SK-N-SH (cell line): ENCODE results near the gene BRD7. TPM values are rescaled to one million over a fixed set of nuclear protein-coding genes. Genes with fewer than 3 reads are reported as not detected.

Source experiments
- CTCF ChIA-PET: fragments of 300-600, 350-600 bp; formaldehyde crosslinking; extraction: SDS; loops from one replicate; lab custom pipeline; 2021; lab: Yijun Ruan, JAX
- POLR2A ChIA-PET: fragments of 350-600 bp; sonication (Branson Sonifier 250); formaldehyde crosslinking; extraction: SDS; loops from one replicate; lab custom pipeline; 2020; ENCODE audit warnings: antibody characterized with exemption, inconsistent platforms; lab: Yijun Ruan, JAX
- DNase-seq: peaks from one replicate; pipeline ENCODE4 v3.0.0; 2012
- H2AFZ ChIP-seq: fragments of 200-600 bp; sonication (generic); 2 replicates; pipeline ENCODE4 v1.8.1; 2016; ENCODE audit warnings: antibody characterized with exemption, mild to moderate bottlenecking, low read depth
- H3F3A ChIP-seq: fragments of 200-600 bp; sonication (generic); replicated peaks from 2 replicates; pipeline ENCODE3; 2016; ENCODE audit warnings: antibody characterized with exemption, mild to moderate bottlenecking; ENCODE audit not compliant: insufficient read depth
- H3K27ac ChIP-seq, 2 experiments: fragments of 200-500 bp in 1 of 2; fragments of 200-600 bp in 1 of 2; sonication (Bioruptor generic) in 1 of 2; sonication (generic), shearing (Covaris generic) in 1 of 2; 2 replicates each; pipeline versions ENCODE4 v1.5.1 to v1.6.1; 2014 to 2016; ENCODE audit warnings: low read depth in 2 of 2, inconsistent platforms in 1 of 2, low read length in 1 of 2, mild to moderate bottlenecking in 1 of 2, mixed read lengths in 1 of 2
- H3K27me3 ChIP-seq: fragments of 200-600 bp; sonication (generic), shearing (Covaris generic); 2 replicates; pipeline ENCODE4 v1.6.1; 2016; ENCODE audit warnings: mixed run types; ENCODE audit not compliant: insufficient read depth
- H3K36me3 ChIP-seq, 2 experiments: fragments of 200-500 bp in 1 of 2; fragments of 200-600 bp in 1 of 2; sonication (Bioruptor generic) in 1 of 2; sonication (generic) in 1 of 2; replicated peaks in 1 of 2; 2 replicates each; pipeline versions ENCODE3 to v1.5.1; 2014 to 2016; ENCODE audit warnings: low read length in 1 of 2, mild to moderate bottlenecking in 1 of 2; ENCODE audit not compliant: insufficient read depth in 2 of 2, control insufficient read depth in 1 of 2
- H3K4me1 ChIP-seq, 2 experiments: fragments of 200-500 bp in 1 of 2; fragments of 200-600 bp in 1 of 2; sonication (Bioruptor generic) in 1 of 2; sonication (generic), shearing (Covaris generic) in 1 of 2; 2 replicates each; pipeline versions ENCODE4 v1.5.1 to v1.6.1; 2014 to 2016; ENCODE audit warnings: low read depth in 1 of 2, low read length in 1 of 2, mixed run types in 1 of 2; ENCODE audit not compliant: insufficient read depth in 2 of 2, control insufficient read depth in 1 of 2
- H3K4me2 ChIP-seq: fragments of 200-600 bp; sonication (generic), shearing (Covaris generic); 2 replicates; pipeline ENCODE4 v1.6.1; 2017; ENCODE audit warnings: mixed run types
- H3K4me3 ChIP-seq, 2 experiments: fragments of 200-500 bp in 1 of 2; fragments of 200-600 bp in 1 of 2; sonication (Bioruptor generic) in 1 of 2; sonication (generic), shearing (Covaris generic) in 1 of 2; 2 replicates each; pipeline versions ENCODE4 v1.5.1 to v1.8.1; 2014 to 2016; ENCODE audit warnings: low read depth in 2 of 2, inconsistent platforms in 1 of 2, low read length in 1 of 2, mild to moderate bottlenecking in 1 of 2, mixed read lengths in 1 of 2, moderate library complexity in 1 of 2
- H3K79me2 ChIP-seq: fragments of 200-600 bp; sonication (generic); 2 replicates; pipeline ENCODE4 v1.8.1; 2017; ENCODE audit warnings: mild to moderate bottlenecking; ENCODE audit not compliant: insufficient read depth
- H3K9ac ChIP-seq: fragments of 200-600 bp; sonication (generic); 2 replicates; pipeline ENCODE4 v1.6.1; 2017; ENCODE audit warnings: mixed run types
- H3K9me2 ChIP-seq: fragments of 200-600 bp; sonication (generic); 2 replicates; pipeline ENCODE4 v1.6.1; 2017; ENCODE audit warnings: mixed run types
- H3K9me3 ChIP-seq: fragments of 200-600 bp; sonication (generic); 2 replicates; pipeline ENCODE4 v1.6.1; 2017; ENCODE audit warnings: mixed run types, mild to moderate bottlenecking, moderate library complexity
- H4K20me1 ChIP-seq: fragments of 200-600 bp; sonication (generic); 2 replicates; pipeline ENCODE4 v1.6.1; 2017; ENCODE audit warnings: mild to moderate bottlenecking, mixed run types; ENCODE audit not compliant: insufficient read depth
- CHD2 ChIP-seq: fragments of 150-350 bp; IDR thresholded peaks from 2 replicates; pipeline ENCODE4 v1.6.1; 2018; ENCODE audit warnings: low read length; ENCODE audit not compliant: partially characterized antibody
- FOXM1 ChIP-seq: IDR thresholded peaks from 2 replicates; pipeline ENCODE4 v1.4.0; 2012; ENCODE audit warnings: low read depth, mild to moderate bottlenecking
- IRF3 ChIP-seq: fragments of 150-350 bp; IDR thresholded peaks from 2 replicates; pipeline ENCODE4 v1.6.1; 2016; ENCODE audit warnings: mild to moderate bottlenecking, low read depth, low read length
- MAX ChIP-seq: IDR thresholded peaks from 2 replicates; pipeline ENCODE4 v1.4.0; 2012; ENCODE audit warnings: low read depth
- MXI1 ChIP-seq: IDR thresholded peaks from 2 replicates; pipeline ENCODE4 v1.6.1; 2012; ENCODE audit warnings: mild to moderate bottlenecking, low read depth, low read length, improper control_type of control experiment
- SMC3 ChIP-seq: IDR thresholded peaks from 2 replicates; pipeline ENCODE4 v1.6.1; 2012; ENCODE audit warnings: low read depth, low read length, improper control_type of control experiment
- TCF12 ChIP-seq: IDR thresholded peaks from 2 replicates; pipeline ENCODE4 v1.4.0; 2012
- WGBS: methylation state at CpG from one replicate; pipeline ENCODE4 v1.1.6; 2017; ENCODE audit warnings: low lambda C conversion rate; 5-methylcytosine and 5-hydroxymethylcytosine counted together
- polyA plus RNA-seq, 3 experiments: library from polyadenylated mRNA; depleted of rRNA; stranded (reverse); fragments of >200 nt; gene quantifications; 2 replicates each; pipeline ENCODE4 v1.2.3, GENCODE V29; 2012

BRD7 gene
- polyA plus RNA-seq, 1 of the 3 experiments (the other 2 are of a cell fraction) = 32.9 TPM

GRCh38 chr16:50388496-50388895 lies 19.7 kb upstream of the BRD7 start:
- Histone ChIP-seq H3F3A (no peaks in the 10 kb centered on the region), H3K27ac (no peak overlapping the region), H3K9ac (no peak overlapping the region), H3K4me3 (no peak overlapping the region), H3K4me1 (peaks cover 0 to 51% of the 10 kb centered on the region in 2 experiments; a peak in 1 of 4 replicates), H3K9me3 (no peaks in the 10 kb centered on the region), H3K27me3 (peaks cover 9% of the 10 kb centered on the region; the same call in 1 of the 2 replicates), H2AFZ (no peak overlapping the region), H3K4me2 (no peak overlapping the region), H3K9me2 (no peaks in the 10 kb centered on the region), H4K20me1 (no peaks in the 10 kb centered on the region), H3K36me3 (no peaks in the 10 kb centered on the region), H3K79me2 (no peaks in the 10 kb centered on the region)
- POLR2A ChIA-PET = interaction anchor here (2.7 kb wide), 1 partner anchor 37 kb away, joined by 13 read pairs; no protein-coding TSS in a partner anchor
- DNase-seq = no peak
- TF ChIP-seq MAX (no peak), FOXM1 (no peak), TCF12 (no peak)
- CTCF ChIA-PET = interaction anchor here (0.7 to 7.0 kb wide), 6 partner anchors 11 to 277 kb away, joined by 3 to 32 read pairs (median 5); no protein-coding TSS in a partner anchor
- 60% methylated on average over 1 of the region's 1 CpG for whole genome bisulfite sequencing

GRCh38 chr16:50386774-50387173 lies 18.0 kb upstream of the BRD7 start:
- no peak overlapping the region for H3K9ac ChIP-seq

GRCh38 chr16:50386139-50386538 lies 17.4 kb upstream of the BRD7 start:
- no peaks in the 10 kb centered on the region for H3K36me3 ChIP-seq
- H4K20me1 ChIP-seq = no peaks in the 10 kb centered on the region
- no peak overlapping the region for H3K9ac ChIP-seq
- H3F3A ChIP-seq = no peaks in the 10 kb centered on the region
- ChIA-PET CTCF (interaction anchor here (0.9 to 7.0 kb wide), 3 partner anchors 12 to 420 kb away, joined by 3 to 32 read pairs (median 6); no protein-coding TSS in a partner anchor), POLR2A (interaction anchor here (2.0 kb wide), 1 partner anchor 39 kb away, joined by 7 read pairs; no protein-coding TSS in a partner anchor)
- no peaks in the 10 kb centered on the region for H3K9me2 ChIP-seq
- no peak overlapping the region for H3K4me3 ChIP-seq
- TF ChIP-seq IRF3 (no peak), FOXM1 (no peak)
- no peaks in the 10 kb centered on the region for H3K9me3 ChIP-seq
- H3K27ac ChIP-seq = peak overlapping the region in 1 of 2 experiments; percentile 93; a peak in 2 of 4 replicates
- no peak for DNase-seq
- WGBS = 53% methylated on average over 5 of the region's 5 CpGs
- peaks cover 0 to 35% of the 10 kb centered on the region in 2 experiments; a peak in 1 of 4 replicates for H3K4me1 ChIP-seq
- H2AFZ ChIP-seq = no peak overlapping the region
- peaks cover 9% of the 10 kb centered on the region; the same call in 1 of the 2 replicates for H3K27me3 ChIP-seq
- no peak overlapping the region for H3K4me2 ChIP-seq
- no peaks in the 10 kb centered on the region for H3K79me2 ChIP-seq

More at GRCh38 chr16:50386774-50387173, 18.0 kb upstream of the BRD7 start:
- no peaks in the 10 kb centered on the region for H3K36me3 ChIP-seq
- H3K4me1 ChIP-seq = peaks cover 0 to 42% of the 10 kb centered on the region in 2 experiments; a peak in 1 of 4 replicates
- DNase-seq = peak; percentile 61
- no peaks in the 10 kb centered on the region for H3F3A ChIP-seq
- H3K4me3 ChIP-seq = no peak overlapping the region
- CTCF ChIA-PET = interaction anchor here (1.2 to 7.0 kb wide), 6 partner anchors 12 to 279 kb away, joined by 3 to 32 read pairs (median 4); no protein-coding TSS in a partner anchor
- H2AFZ ChIP-seq = no peak overlapping the region
- H3K27me3 ChIP-seq = peaks cover 9% of the 10 kb centered on the region; the same call in 1 of the 2 replicates
- TF ChIP-seq SMC3 (no peak), CHD2 (peak; percentile 13), MXI1 (0 out of 2 replicates have a peak, but pooled peaks have one; percentile 5)
- H3K4me2 ChIP-seq = no peak overlapping the region
- H3K9me3 ChIP-seq = no peaks in the 10 kb centered on the region
- no peaks in the 10 kb centered on the region for H3K79me2 ChIP-seq
- WGBS = 42% methylated on average over 13 of the region's 13 CpGs
- peak overlapping the region in 1 of 2 experiments; percentile 93; a peak in 2 of 4 replicates for H3K27ac ChIP-seq
- POLR2A ChIA-PET = interaction anchor here (0.8 to 2.0 kb wide), 2 partner anchors 8 to 39 kb away, joined by 3 to 7 read pairs; no protein-coding TSS in a partner anchor
- no peaks in the 10 kb centered on the region for H4K20me1 ChIP-seq
- H3K9me2 ChIP-seq = no peaks in the 10 kb centered on the region
